OCI-LY3 (cell line): Measurements from ENCODE around the gene ZNF148.

Experiments used
- H2AFZ ChIP-seq: fragments of 200-600, 300-600 bp; shearing (Covaris generic); 2 replicates; pipeline ENCODE4 v1.6.0; 2014; ENCODE audit warnings: antibody characterized with exemption, low read depth, low read length
- H3K27ac ChIP-seq: fragments of 200-600, 300-600 bp; sonication (generic); 2 replicates; pipeline ENCODE4 v1.5.1; 2014; ENCODE audit warnings: mild to moderate bottlenecking, low read length, moderate library complexity, mixed read lengths
- H3K27me3 ChIP-seq: fragments of 200-600, 300-600 bp; sonication (generic); 2 replicates; pipeline ENCODE4 v1.6.1; 2014; ENCODE audit warnings: low read depth, low read length, mixed read lengths
- H3K36me3 ChIP-seq: fragments of 200-600, 300-600 bp; sonication (generic); replicated peaks from 2 replicates; pipeline ENCODE3; 2014; ENCODE audit warnings: low read depth, low read length, mixed read lengths
- H3K4me1 ChIP-seq: fragments of 300-600, 200-600 bp; sonication (generic); 2 replicates; pipeline ENCODE4 v1.6.1; 2014; ENCODE audit warnings: low read length, mixed read lengths
- H3K4me2 ChIP-seq: fragments of 200-600, 300-600 bp; sonication (generic); 2 replicates; pipeline ENCODE4 v1.6.1; 2014; ENCODE audit warnings: low read length, mixed read lengths
- H3K4me3 ChIP-seq: fragments of 300-600, 200-600 bp; sonication (generic); 2 replicates; pipeline ENCODE4 v1.5.1; 2014; ENCODE audit warnings: antibody characterized with exemption, mild to moderate bottlenecking, low read length, moderate library complexity
- H3K79me2 ChIP-seq: fragments of 300-600, 200-600 bp; shearing (Covaris generic); 2 replicates; pipeline ENCODE4 v1.6.1; 2014; ENCODE audit warnings: mild to moderate bottlenecking, low read length, mixed read lengths
- H3K9ac ChIP-seq: fragments of 300-600, 200-600 bp; shearing (Covaris generic); 2 replicates; pipeline ENCODE4 v1.6.0; 2014; ENCODE audit warnings: mild to moderate bottlenecking, low read length, moderate library complexity
- H3K9me3 ChIP-seq: fragments of 200-600, 300-600 bp; shearing (Covaris generic); 2 replicates; pipeline ENCODE4 v1.6.1; 2014; ENCODE audit warnings: low read length, mixed read lengths; ENCODE audit not compliant: insufficient read depth
- H4K20me1 ChIP-seq: fragments of 200-600, 300-600 bp; sonication (generic); 2 replicates; pipeline ENCODE4 v1.6.1; 2016; ENCODE audit warnings: low read length, mixed read lengths; ENCODE audit not compliant: insufficient read depth
- CTCF ChIP-seq: fragments of 200-600, 300-600 bp; sonication (generic); IDR thresholded peaks from 2 replicates; pipeline ENCODE4 v1.5.1; 2014; ENCODE audit warnings: antibody characterized with exemption, low read length, low read depth
- EZH2phosphoT487 ChIP-seq: fragments of 200-600 bp; shearing (Covaris generic); IDR thresholded peaks from 2 replicates; pipeline ENCODE4 v1.6.1; 2018; ENCODE audit warnings: antibody characterized with exemption, mixed run types, low read depth

The ZNF148 gene

GRCh38 chr3:125359700-125360099 is 15.4 kb downstream of the ZNF148 start:
- Histone ChIP-seq H3K9ac (no peak overlapping the region), H3K9me3 (no peaks in the 10 kb centered on the region), H3K4me2 (no peak overlapping the region), H3K27me3 (no peaks in the 10 kb centered on the region), H3K4me3 (no peak overlapping the region), H3K36me3 (no peaks in the 10 kb centered on the region), H4K20me1 (peaks cover 60% of the 10 kb centered on the region), H3K4me1 (peaks cover 19% of the 10 kb centered on the region), H3K79me2 (peaks cover 99% of the 10 kb centered on the region), H3K27ac (no peak overlapping the region), H2AFZ (no peak overlapping the region)
- no peak for TF ChIP-seq EZH2phosphoT487

DNA sequence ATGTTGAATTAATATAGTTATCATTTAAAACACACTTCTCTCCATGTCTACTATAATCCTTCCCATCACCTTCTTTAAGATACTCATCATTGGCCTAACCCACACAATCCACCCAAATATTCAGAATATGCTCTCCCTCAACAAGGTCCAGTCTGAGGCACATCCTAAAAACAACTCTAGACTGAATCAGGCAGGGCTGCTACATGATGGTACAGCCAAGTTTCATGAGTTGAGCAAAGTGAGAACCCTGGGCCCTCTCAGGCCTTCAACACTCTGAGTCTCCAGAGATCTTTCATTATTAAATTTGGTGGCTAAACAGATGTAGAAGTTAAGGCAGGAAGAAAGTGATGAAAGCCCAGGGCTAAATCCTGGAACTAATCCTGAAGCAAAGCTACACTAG is 16.2 kb downstream of the ZNF148 start:
- no peak overlapping the region for H3K4me3 ChIP-seq
- H2AFZ ChIP-seq, result no peak overlapping the region
- no peak overlapping the region for H3K4me2 ChIP-seq
- H3K9me3 ChIP-seq, result no peaks in the 10 kb centered on the region
- TF ChIP-seq EZH2phosphoT487, result no peak
- no peak for TF ChIP-seq CTCF
- no peak overlapping the region for H3K9ac ChIP-seq
- H3K36me3 ChIP-seq, result no peaks in the 10 kb centered on the region
- no peak overlapping the region for H3K27ac ChIP-seq
- H3K4me1 ChIP-seq, result peaks cover 19% of the 10 kb centered on the region
- H3K27me3 ChIP-seq, result no peaks in the 10 kb centered on the region
- H4K20me1 ChIP-seq, result peaks cover 58% of the 10 kb centered on the region
- H3K79me2 ChIP-seq, result peaks cover 99% of the 10 kb centered on the region

GRCh38 chr3:125357837-125358236 is 17.3 kb downstream of the ZNF148 start:
- Histone ChIP-seq H3K9me3 (no peaks in the 10 kb centered on the region), H3K4me2 (peak overlapping the region; percentile 80), H3K4me1 (peaks cover 19% of the 10 kb centered on the region), H3K9ac (peak overlapping the region; percentile 73), H3K79me2 (peaks cover 99% of the 10 kb centered on the region), H2AFZ (no peak overlapping the region), H3K27me3 (no peaks in the 10 kb centered on the region), H4K20me1 (peaks cover 57% of the 10 kb centered on the region), H3K4me3 (peak overlapping the region; percentile 87), H3K27ac (no peak overlapping the region), H3K36me3 (no peaks in the 10 kb centered on the region)
- no peak for TF ChIP-seq CTCF
- no peak for TF ChIP-seq EZH2phosphoT487

DNA sequence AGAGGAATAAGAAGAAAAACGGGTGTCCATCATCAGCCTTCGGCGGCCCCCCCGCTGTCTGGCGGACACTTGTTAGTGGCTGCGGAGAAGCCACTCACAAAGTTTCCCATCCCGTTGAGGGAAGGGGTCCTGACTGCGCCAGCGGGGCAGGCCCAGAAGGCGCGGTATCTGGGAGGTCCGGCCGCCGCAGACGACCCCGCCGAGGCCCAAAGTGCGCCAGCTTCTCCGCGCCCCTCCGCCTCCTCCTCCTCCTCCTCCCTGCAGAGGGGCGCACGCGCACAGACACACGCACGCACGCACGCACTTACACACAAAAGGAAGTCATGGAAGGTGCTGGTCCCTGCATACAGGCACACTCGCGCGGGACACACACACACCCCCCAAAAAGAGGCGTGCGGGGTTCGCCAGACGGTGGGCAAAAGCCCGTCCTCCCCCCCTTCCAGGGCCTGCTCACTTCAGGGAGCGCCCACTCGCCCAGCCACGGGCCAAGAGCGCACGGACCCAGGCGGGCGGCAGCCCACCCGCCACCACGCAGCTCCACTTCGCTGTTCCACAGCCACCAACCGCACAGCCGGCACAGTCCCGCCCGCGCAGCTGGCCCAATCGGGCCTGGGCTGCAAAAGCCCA is 18.0 kb downstream of the ZNF148 start:
- Histone ChIP-seq H3K27ac (no peak overlapping the region), H3K4me3 (peak overlapping the region; percentile 87), H3K79me2 (peaks cover 99% of the 10 kb centered on the region), H3K27me3 (no peaks in the 10 kb centered on the region), H3K4me2 (peak overlapping the region; percentile 80), H3K4me1 (peaks cover 25% of the 10 kb centered on the region), H3K36me3 (peaks cover under 1% of the 10 kb centered on the region), H3K9me3 (no peaks in the 10 kb centered on the region), H4K20me1 (peaks cover 57% of the 10 kb centered on the region), H2AFZ (peak overlapping the region; percentile 64; the same call in 1 of the 2 replicates), H3K9ac (peak overlapping the region; percentile 73)
- TF ChIP-seq EZH2phosphoT487 (no peak), CTCF (no peak)
